ENCODE measurements around the gene MRPL17. TPM values are rescaled to one million over a fixed set of nuclear protein-coding genes. Genes with fewer than 3 reads are reported as not detected.
A peak's percentile ranks its signal among the peaks of the same experiment; 100 is the strongest.

The MRPL17 gene
- total RNA-seq, 1 donor from 2014 or later = 89.9 TPM

DNA sequence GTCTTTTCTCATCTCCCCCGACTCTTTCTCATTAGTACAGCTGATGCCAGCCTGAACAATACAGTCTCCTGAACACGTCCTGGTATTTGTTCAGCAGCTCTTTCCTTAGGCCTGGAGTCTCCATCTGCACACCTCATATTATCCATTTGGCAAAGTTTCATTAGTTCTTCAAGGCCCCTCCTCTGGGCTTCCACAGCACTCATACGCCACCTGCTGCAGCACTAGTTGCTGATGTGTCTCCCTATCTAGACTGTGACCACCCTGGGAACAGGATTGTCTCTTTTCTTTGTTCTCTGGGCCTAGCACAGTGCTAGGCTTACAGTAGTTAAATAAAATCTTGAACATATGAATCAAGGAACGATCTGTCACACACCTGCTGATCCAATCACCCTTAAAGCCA, 44.7 kb downstream of the MRPL17 start:
- Mint-ChIP-seq H3K27me3 (ENCODE audit: low read depth, unreplicated experiment) (peaks cover 5% of the 10 kb centered on the region), H3K36me3 (ENCODE audit: low read depth, unreplicated experiment) (peaks cover under 1% of the 10 kb centered on the region), H3K4me1 (ENCODE audit: low read depth, unreplicated experiment) (no peaks in the 10 kb centered on the region), H3K27ac (ENCODE audit: unreplicated experiment) (no peak overlapping the region), H3K9me3 (ENCODE audit: unreplicated experiment) (no peaks in the 10 kb centered on the region), H3K4me3 (ENCODE audit: unreplicated experiment) (no peak overlapping the region)
- Histone ChIP-seq H3K9me3 (ENCODE audit: insufficient read depth, low read depth, low read length) (no peaks in the 10 kb centered on the region), H3K4me3 (ENCODE audit: insufficient read depth, low read depth, low read length) (no peak overlapping the region), H2AFZ (ENCODE audit: low read depth, low read length) (no peak overlapping the region), H3K79me2 (ENCODE audit: insufficient read depth, low read length) (no peaks in the 10 kb centered on the region), H4K20me1 (ENCODE audit: insufficient read depth, low read length) (peaks cover 4% of the 10 kb centered on the region), H3K27me3 (ENCODE audit: insufficient read depth, low read length) (no peaks in the 10 kb centered on the region), H3K4me1 (ENCODE audit: insufficient read depth, low read length) (peaks cover 8% of the 10 kb centered on the region), H3K36me3 (ENCODE audit: insufficient read depth, low read length) (no peaks in the 10 kb centered on the region), H3K9ac (ENCODE audit: low read length) (no peak overlapping the region), H3K27ac (ENCODE audit: low read depth, low read length) (no peak overlapping the region), H3K4me2 (ENCODE audit: low read length) (no peak overlapping the region)
- TF ChIP-seq, protein P1, sequence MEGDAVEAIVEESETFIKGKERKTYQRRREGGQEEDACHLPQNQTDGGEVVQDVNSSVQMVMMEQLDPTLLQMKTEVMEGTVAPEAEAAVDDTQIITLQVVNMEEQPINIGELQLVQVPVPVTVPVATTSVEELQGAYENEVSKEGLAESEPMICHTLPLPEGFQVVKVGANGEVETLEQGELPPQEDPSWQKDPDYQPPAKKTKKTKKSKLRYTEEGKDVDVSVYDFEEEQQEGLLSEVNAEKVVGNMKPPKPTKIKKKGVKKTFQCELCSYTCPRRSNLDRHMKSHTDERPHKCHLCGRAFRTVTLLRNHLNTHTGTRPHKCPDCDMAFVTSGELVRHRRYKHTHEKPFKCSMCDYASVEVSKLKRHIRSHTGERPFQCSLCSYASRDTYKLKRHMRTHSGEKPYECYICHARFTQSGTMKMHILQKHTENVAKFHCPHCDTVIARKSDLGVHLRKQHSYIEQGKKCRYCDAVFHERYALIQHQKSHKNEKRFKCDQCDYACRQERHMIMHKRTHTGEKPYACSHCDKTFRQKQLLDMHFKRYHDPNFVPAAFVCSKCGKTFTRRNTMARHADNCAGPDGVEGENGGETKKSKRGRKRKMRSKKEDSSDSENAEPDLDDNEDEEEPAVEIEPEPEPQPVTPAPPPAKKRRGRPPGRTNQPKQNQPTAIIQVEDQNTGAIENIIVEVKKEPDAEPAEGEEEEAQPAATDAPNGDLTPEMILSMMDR (IDR thresholded peaks at IDR 0.05; ENCODE audit: insufficient read depth, low read depth, low read length) = no peak
- no peak for TF ChIP-seq EZH2 (IDR thresholded peaks at IDR 0.05; ENCODE audit: insufficient read depth, low read length)
- DNase-seq (ENCODE audit: low read depth) (no peak), FAIRE-seq (no peak)

DNA sequence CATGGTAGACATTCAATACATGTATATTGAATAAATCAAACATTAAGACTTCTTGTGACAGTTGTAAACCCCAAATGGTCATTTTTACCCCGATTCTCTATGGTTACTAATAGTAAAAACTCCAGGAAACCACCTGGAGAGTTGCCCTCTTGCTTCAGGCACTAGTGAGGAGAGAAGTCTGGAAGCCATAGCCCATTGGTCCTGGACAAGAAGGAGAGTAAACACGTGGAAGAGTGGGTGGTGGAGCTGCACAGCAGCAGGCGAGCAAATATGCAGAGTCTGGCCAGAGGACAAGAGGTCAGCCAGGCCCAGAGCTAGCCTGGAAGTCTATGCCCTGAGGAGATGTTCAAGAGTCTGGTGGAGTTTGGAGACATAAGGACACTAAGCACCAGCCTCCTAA, 45.3 kb downstream of the MRPL17 start:
- H3K4me2 ChIP-seq (ENCODE audit: low read length) = no peak overlapping the region

DNA sequence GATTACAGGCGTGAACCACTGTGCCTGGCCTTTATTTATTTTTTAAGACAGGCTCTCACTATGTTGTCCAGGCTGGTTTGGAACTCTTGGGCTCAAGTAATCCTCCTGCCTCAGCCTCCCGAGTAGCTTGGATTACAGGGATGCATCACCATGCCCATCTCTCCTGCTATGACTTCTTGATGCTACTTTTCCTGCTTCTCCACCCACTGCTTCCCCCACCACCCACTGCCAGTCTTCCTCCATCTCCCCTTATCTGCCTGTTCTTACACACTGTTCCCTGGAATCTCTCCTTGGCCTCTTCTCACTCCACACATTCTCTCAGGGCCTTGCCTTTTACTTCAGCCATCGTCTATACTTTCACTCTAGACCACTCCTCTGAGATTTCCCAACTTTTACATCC, 46.7 kb downstream of the MRPL17 start:
- Mint-ChIP-seq H3K36me3 (ENCODE audit: low read depth, unreplicated experiment) (peaks cover 10% of the 10 kb centered on the region), H3K9me3 (ENCODE audit: unreplicated experiment) (no peaks in the 10 kb centered on the region), H3K27ac (ENCODE audit: unreplicated experiment) (no peak overlapping the region), H3K27me3 (ENCODE audit: low read depth, unreplicated experiment) (peaks cover 14% of the 10 kb centered on the region), H3K4me1 (ENCODE audit: low read depth, unreplicated experiment) (no peaks in the 10 kb centered on the region), H3K4me3 (ENCODE audit: unreplicated experiment) (no peak overlapping the region)
- H4K20me1 ChIP-seq (ENCODE audit: insufficient read depth, low read length) = no peaks in the 10 kb centered on the region
- FAIRE-seq = no peak
- DNase-seq (ENCODE audit: low read depth) = no peak
- no peak overlapping the region for H3K4me2 ChIP-seq (ENCODE audit: low read length)
- H3K36me3 ChIP-seq (ENCODE audit: insufficient read depth, low read length) = no peaks in the 10 kb centered on the region
- H3K79me2 ChIP-seq (ENCODE audit: insufficient read depth, low read length) = no peaks in the 10 kb centered on the region
- no peak overlapping the region for H2AFZ ChIP-seq (ENCODE audit: low read depth, low read length)
- H3K4me1 ChIP-seq (ENCODE audit: insufficient read depth, low read length) = peaks cover 8% of the 10 kb centered on the region
- H3K9me3 ChIP-seq (ENCODE audit: insufficient read depth, low read depth, low read length) = no peaks in the 10 kb centered on the region
- H3K4me3 ChIP-seq (ENCODE audit: insufficient read depth, low read depth, low read length) = no peak overlapping the region
- no peak overlapping the region for H3K9ac ChIP-seq (ENCODE audit: low read length)
- TF ChIP-seq, protein P1 (IDR thresholded peaks at IDR 0.05; ENCODE audit: insufficient read depth, low read depth, low read length) = no peak
- no peak for TF ChIP-seq EZH2 (IDR thresholded peaks at IDR 0.05; ENCODE audit: insufficient read depth, low read length)
- H3K27me3 ChIP-seq (ENCODE audit: insufficient read depth, low read length) = no peaks in the 10 kb centered on the region
- H3K27ac ChIP-seq (ENCODE audit: low read depth, low read length) = no peak overlapping the region

More for the DNA sequence above, 45.3 kb downstream of the MRPL17 start:
- no peak for TF ChIP-seq EZH2 (IDR thresholded peaks at IDR 0.05; ENCODE audit: insufficient read depth, low read length)
- TF ChIP-seq, protein P1 (IDR thresholded peaks at IDR 0.05; ENCODE audit: insufficient read depth, low read depth, low read length) = no peak
- peak; percentile 75 for DNase-seq (ENCODE audit: low read depth)
- Histone ChIP-seq H3K27me3 (ENCODE audit: insufficient read depth, low read length) (no peaks in the 10 kb centered on the region), H4K20me1 (ENCODE audit: insufficient read depth, low read length) (peaks cover 4% of the 10 kb centered on the region), H3K4me3 (ENCODE audit: insufficient read depth, low read depth, low read length) (no peak overlapping the region), H3K36me3 (ENCODE audit: insufficient read depth, low read length) (no peaks in the 10 kb centered on the region), H3K4me1 (ENCODE audit: insufficient read depth, low read length) (peaks cover 8% of the 10 kb centered on the region), H3K9ac (ENCODE audit: low read length) (no peak overlapping the region), H3K9me3 (ENCODE audit: insufficient read depth, low read depth, low read length) (no peaks in the 10 kb centered on the region), H3K27ac (ENCODE audit: low read depth, low read length) (no peak overlapping the region), H2AFZ (ENCODE audit: low read depth, low read length) (no peak overlapping the region), H3K79me2 (ENCODE audit: insufficient read depth, low read length) (no peaks in the 10 kb centered on the region)
- Mint-ChIP-seq H3K4me1 (ENCODE audit: low read depth, unreplicated experiment) (no peaks in the 10 kb centered on the region), H3K27ac (ENCODE audit: unreplicated experiment) (no peak overlapping the region), H3K9me3 (ENCODE audit: unreplicated experiment) (no peaks in the 10 kb centered on the region), H3K36me3 (ENCODE audit: low read depth, unreplicated experiment) (peaks cover 1% of the 10 kb centered on the region), H3K27me3 (ENCODE audit: low read depth, unreplicated experiment) (peaks cover 5% of the 10 kb centered on the region), H3K4me3 (ENCODE audit: unreplicated experiment) (no peak overlapping the region)
- no peak for FAIRE-seq

Data from astrocyte (in vitro differentiated cells and primary cell).